K562 (cell line): ENCODE data around the gene RPS28. TPM values are rescaled to one million over a fixed set of nuclear protein-coding genes. Genes with fewer than 3 reads are reported as not detected.

ENCODE experiments used
- ARNT ChIP-seq, 2 experiments: fragments of 450-650 bp; IDR thresholded peaks; 2 replicates each; pipeline ENCODE4 v1.6.1; 2016; ENCODE audit warnings: mild to moderate bottlenecking in 1 of 2
- ELF4 ChIP-seq: fragments of 450-650 bp; formaldehyde crosslinking; IDR thresholded peaks from 2 replicates; pipeline ENCODE4 v1.4.0; 2022; ENCODE audit warnings: missing genetic modification characterization
- ETV5 ChIP-seq: sonication (generic); formaldehyde crosslinking; IDR thresholded peaks from 2 replicates; pipeline ENCODE4 v1.4.0; 2020; ENCODE audit warnings: low read depth, mild to moderate bottlenecking, missing genetic modification reagents
- HDGF ChIP-seq: fragments of 450-650 bp; IDR thresholded peaks from 2 replicates; pipeline ENCODE4 v1.6.1; 2016
- MAZ ChIP-seq, 2 experiments: fragments of 450-650 bp in 1 of 2; sonication (generic) in 1 of 2; formaldehyde crosslinking; IDR thresholded peaks in 1 of 2; conservative IDR thresholded peaks in 1 of 2; 2 replicates each; pipeline versions ENCODE4 v1.4.0 to v1.5.0; 2020; ENCODE audit warnings: mild to moderate bottlenecking in 1 of 2, missing genetic modification reagents in 1 of 2
- NCOR1 ChIP-seq: fragments of 450-650 bp; IDR thresholded peaks from 2 replicates; pipeline ENCODE4 v1.6.1; 2016; ENCODE audit warnings: mild to moderate bottlenecking, moderate library complexity
- TRIM24 ChIP-seq, 2 experiments: fragments of 450-650 bp; IDR thresholded peaks; 2 replicates each; pipeline ENCODE4 v1.6.1; 2016
- ZNF431 ChIP-seq: sonication (generic); formaldehyde crosslinking; IDR thresholded peaks from 2 replicates; pipeline ENCODE4 v1.8.0; 2022; ENCODE audit warnings: mild to moderate bottlenecking, missing genetic modification reagents
- polyA plus RNA-seq, 8 experiments: library from polyadenylated mRNA; depleted of rRNA in 4 of 8; stranded (reverse) in 5 of 8; unstranded in 3 of 8; fragments of >200 nt; fragmentation: Nextera tagmentation in 2 of 8; fragmentation: Illumina TruSeq in 1 of 8; extraction: Ambion mirVana in 2 of 8; extraction: Trizol in 1 of 8; gene quantifications; 2 replicates each; pipeline versions ENCODE4 v1.2.1 to v1.2.3, GENCODE V29; 2011 to 2014; ENCODE audit warnings: inconsistent platforms in 1 of 8, missing spikeins in 1 of 8
- total RNA-seq, 7 experiments: library from RNA; depleted of rRNA in 6 of 7; stranded (reverse); fragments of >200 nt in 6 of 7; fragmentation: Illumina TruSeq in 2 of 7; extraction: Trizol in 2 of 7; gene quantifications; 2 replicates each; pipeline versions ENCODE4 v1.2.1 to v1.2.3, GENCODE V29; 2011 to 2021; ENCODE audit warnings: low replicate concordance in 1 of 7
- TF ChIP-seq, protein P1 (sequence below): fragments of 450-650 bp; IDR thresholded peaks from 2 replicates; pipeline ENCODE4 v1.6.1; 2016; ENCODE audit warnings: low read depth
- TF ChIP-seq, protein P2 (sequence below), 2 experiments: fragments of 450-650 bp; formaldehyde crosslinking in 1 of 2; IDR thresholded peaks; 2 replicates each; pipeline versions ENCODE4 v1.4.0 to v1.6.1; 2014 to 2020; ENCODE audit warnings: mild to moderate bottlenecking in 2 of 2, borderline replicate concordance in 1 of 2, low read depth in 1 of 2

The RPS28 gene
- total and polyA plus RNA-seq, 9 of the 15 experiments (the other 6 are each of a cell fraction or from before 2014, with no cell fraction given), result 165 to 2,827 (median 1,303) TPM

DNA sequence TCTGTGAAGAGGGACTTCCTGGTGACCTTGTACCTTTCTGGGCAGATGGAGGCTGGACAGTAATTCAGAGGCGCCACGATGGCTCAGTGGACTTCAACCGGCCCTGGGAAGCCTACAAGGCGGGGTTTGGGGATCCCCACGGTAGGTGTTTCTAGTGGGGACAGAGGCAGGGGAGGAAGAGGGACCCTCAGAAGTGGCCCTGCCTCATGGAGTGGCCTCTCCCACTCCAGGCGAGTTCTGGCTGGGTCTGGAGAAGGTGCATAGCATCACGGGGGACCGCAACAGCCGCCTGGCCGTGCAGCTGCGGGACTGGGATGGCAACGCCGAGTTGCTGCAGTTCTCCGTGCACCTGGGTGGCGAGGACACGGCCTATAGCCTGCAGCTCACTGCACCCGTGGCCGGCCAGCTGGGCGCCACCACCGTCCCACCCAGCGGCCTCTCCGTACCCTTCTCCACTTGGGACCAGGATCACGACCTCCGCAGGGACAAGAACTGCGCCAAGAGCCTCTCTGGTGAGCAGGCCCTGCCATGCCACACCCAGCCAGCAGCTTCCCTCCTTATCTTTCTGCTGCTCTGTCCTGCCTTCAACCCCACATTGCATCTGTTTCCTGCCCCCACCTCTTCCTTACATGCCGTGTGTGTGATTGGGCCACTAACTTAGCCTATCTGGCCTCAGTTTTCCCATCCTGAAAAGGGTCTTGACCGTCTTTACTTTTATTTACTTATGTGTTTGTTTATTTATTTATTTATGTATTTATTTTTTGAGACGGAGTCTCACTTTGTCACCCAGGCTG, 49.9 kb downstream of the RPS28 start (continued):
- TF ChIP-seq, protein P1, sequence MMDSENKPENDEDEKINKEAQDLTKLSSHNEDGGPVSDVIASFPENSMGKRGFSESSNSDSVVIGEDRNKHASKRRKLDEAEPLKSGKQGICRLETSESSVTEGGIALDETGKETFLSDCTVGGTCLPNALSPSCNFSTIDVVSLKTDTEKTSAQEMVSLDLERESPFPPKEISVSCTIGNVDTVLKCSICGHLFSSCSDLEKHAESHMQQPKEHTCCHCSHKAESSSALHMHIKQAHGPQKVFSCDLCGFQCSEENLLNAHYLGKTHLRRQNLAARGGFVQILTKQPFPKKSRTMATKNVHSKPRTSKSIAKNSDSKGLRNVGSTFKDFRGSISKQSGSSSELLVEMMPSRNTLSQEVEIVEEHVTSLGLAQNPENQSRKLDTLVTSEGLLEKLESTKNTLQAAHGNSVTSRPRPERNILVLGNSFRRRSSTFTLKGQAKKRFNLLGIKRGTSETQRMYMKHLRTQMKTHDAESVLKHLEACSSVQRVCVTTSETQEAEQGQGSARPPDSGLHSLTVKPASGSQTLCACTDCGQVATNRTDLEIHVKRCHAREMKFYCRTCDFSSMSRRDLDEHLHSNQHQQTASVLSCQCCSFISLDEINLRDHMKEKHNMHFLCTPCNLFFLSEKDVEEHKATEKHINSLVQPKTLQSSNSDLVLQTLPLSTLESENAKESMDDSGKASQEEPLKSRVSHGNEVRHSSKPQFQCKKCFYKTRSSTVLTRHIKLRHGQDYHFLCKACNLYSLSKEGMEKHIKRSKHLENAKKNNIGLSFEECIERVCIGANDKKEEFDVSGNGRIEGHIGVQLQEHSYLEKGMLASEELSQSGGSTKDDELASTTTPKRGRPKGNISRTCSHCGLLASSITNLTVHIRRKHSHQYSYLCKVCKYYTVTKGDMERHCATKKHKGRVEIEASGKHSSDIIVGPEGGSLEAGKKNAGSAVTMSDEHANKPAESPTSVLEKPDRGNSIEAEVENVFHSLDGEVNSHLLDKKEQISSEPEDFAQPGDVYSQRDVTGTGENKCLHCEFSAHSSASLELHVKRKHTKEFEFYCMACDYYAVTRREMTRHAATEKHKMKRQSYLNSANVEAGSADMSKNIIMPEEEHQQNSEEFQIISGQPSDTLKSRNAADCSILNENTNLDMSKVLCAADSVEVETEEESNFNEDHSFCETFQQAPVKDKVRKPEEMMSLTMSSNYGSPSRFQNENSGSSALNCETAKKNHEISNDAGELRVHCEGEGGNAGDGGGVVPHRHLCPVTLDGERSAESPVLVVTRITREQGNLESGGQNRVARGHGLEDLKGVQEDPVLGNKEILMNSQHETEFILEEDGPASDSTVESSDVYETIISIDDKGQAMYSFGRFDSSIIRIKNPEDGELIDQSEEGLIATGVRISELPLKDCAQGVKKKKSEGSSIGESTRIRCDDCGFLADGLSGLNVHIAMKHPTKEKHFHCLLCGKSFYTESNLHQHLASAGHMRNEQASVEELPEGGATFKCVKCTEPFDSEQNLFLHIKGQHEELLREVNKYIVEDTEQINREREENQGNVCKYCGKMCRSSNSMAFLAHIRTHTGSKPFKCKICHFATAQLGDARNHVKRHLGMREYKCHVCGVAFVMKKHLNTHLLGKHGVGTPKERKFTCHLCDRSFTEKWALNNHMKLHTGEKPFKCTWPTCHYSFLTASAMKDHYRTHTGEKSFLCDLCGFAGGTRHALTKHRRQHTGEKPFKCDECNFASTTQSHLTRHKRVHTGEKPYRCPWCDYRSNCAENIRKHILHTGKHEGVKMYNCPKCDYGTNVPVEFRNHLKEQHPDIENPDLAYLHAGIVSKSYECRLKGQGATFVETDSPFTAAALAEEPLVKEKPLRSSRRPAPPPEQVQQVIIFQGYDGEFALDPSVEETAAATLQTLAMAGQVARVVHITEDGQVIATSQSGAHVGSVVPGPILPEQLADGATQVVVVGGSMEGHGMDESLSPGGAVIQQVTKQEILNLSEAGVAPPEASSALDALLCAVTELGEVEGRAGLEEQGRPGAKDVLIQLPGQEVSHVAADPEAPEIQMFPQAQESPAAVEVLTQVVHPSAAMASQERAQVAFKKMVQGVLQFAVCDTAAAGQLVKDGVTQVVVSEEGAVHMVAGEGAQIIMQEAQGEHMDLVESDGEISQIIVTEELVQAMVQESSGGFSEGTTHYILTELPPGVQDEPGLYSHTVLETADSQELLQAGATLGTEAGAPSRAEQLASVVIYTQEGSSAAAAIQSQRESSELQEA, result peak; percentile 40; the same call in 1 of the 2 replicates
- TF ChIP-seq ZNF431, result no peak
- 0 out of 2 replicates have a peak, but pooled peaks have one; percentile 23 for TF ChIP-seq ELF4 (CRISPR knock-in tag)
- peak; percentile 21 to 68; a peak in 2 of 4 replicates for TF ChIP-seq TRIM24 (IDR thresholded peaks at IDR 0.05)
- TF ChIP-seq HDGF, result no peak; the same call in 1 of the 2 replicates
- TF ChIP-seq ETV5, result 0 out of 2 replicates have a peak, but pooled peaks have one; percentile 34
- peak; percentile 49 to 79 for TF ChIP-seq MAZ (CRISPR knock-in tag; conservative IDR thresholded peaks at IDR 0.05 in 1 of 2, IDR thresholded peaks at IDR 0.05 in 1 of 2)
- TF ChIP-seq, protein P2, sequence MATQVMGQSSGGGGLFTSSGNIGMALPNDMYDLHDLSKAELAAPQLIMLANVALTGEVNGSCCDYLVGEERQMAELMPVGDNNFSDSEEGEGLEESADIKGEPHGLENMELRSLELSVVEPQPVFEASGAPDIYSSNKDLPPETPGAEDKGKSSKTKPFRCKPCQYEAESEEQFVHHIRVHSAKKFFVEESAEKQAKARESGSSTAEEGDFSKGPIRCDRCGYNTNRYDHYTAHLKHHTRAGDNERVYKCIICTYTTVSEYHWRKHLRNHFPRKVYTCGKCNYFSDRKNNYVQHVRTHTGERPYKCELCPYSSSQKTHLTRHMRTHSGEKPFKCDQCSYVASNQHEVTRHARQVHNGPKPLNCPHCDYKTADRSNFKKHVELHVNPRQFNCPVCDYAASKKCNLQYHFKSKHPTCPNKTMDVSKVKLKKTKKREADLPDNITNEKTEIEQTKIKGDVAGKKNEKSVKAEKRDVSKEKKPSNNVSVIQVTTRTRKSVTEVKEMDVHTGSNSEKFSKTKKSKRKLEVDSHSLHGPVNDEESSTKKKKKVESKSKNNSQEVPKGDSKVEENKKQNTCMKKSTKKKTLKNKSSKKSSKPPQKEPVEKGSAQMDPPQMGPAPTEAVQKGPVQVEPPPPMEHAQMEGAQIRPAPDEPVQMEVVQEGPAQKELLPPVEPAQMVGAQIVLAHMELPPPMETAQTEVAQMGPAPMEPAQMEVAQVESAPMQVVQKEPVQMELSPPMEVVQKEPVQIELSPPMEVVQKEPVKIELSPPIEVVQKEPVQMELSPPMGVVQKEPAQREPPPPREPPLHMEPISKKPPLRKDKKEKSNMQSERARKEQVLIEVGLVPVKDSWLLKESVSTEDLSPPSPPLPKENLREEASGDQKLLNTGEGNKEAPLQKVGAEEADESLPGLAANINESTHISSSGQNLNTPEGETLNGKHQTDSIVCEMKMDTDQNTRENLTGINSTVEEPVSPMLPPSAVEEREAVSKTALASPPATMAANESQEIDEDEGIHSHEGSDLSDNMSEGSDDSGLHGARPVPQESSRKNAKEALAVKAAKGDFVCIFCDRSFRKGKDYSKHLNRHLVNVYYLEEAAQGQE (IDR thresholded peaks at IDR 0.05; ENCODE audit: borderline replicate concordance), result no peak
- TF ChIP-seq, protein P2 (CRISPR knock-in tag; IDR thresholded peaks at IDR 0.05; ENCODE audit: low read depth), result 0 out of 2 replicates have a peak, but pooled peaks have one; percentile 39
- TF ChIP-seq NCOR1, result peak; percentile 67
- peak; percentile 58 to 77; a peak in 3 of 4 replicates for TF ChIP-seq ARNT (IDR thresholded peaks at IDR 0.05)
